H9 (cell line): ENCODE data around the gene CD47. TPM values are rescaled to one million over a fixed set of nuclear protein-coding genes. Genes with fewer than 3 reads are reported as not detected.

Source experiments
- DNase-seq: peaks from one replicate; pipeline ENCODE4 v3.0.0-alpha.2; 2017
- H2AFZ ChIP-seq: one replicate; pipeline ENCODE4 v1.6.1; 2013; ENCODE audit warnings: mild to moderate bottlenecking, low read length, control low read depth, moderate library complexity
- H2AK5ac ChIP-seq: 2 replicates; pipeline ENCODE4 v1.6.1; 2013; ENCODE audit warnings: low read length, control low read depth, mixed read lengths; ENCODE audit not compliant: insufficient read length
- H2BK120ac ChIP-seq: one replicate; pipeline ENCODE4 v1.6.1; 2013; ENCODE audit warnings: low read depth, mild to moderate bottlenecking, low read length, control low read depth, inconsistent platforms; ENCODE audit not compliant: poor library complexity, severe bottlenecking
- H2BK12ac ChIP-seq: 2 replicates; pipeline ENCODE4 v1.6.1; 2013; ENCODE audit warnings: low read length, control low read depth, mixed read lengths, low read depth; ENCODE audit not compliant: insufficient read length
- H2BK15ac ChIP-seq: 2 replicates; pipeline ENCODE4 v1.6.1; 2013; ENCODE audit warnings: low read depth, low read length, control low read depth
- H2BK20ac ChIP-seq: one replicate; pipeline ENCODE4 v1.6.1; 2013; ENCODE audit warnings: low read depth, mild to moderate bottlenecking, low read length, control low read depth, inconsistent platforms; ENCODE audit not compliant: poor library complexity, severe bottlenecking
- H2BK5ac ChIP-seq: 2 replicates; pipeline ENCODE4 v1.6.1; 2013; ENCODE audit warnings: low read length, control low read depth, mixed read lengths; ENCODE audit not compliant: insufficient read length
- H3K14ac ChIP-seq: 2 replicates; pipeline ENCODE4 v1.6.1; 2013; ENCODE audit warnings: low read length, control low read depth; ENCODE audit not compliant: insufficient read depth
- H3K18ac ChIP-seq: 2 replicates; pipeline ENCODE4 v1.6.1; 2013; ENCODE audit warnings: low read depth, mild to moderate bottlenecking, mixed read lengths, low read length, control low read depth; ENCODE audit not compliant: insufficient read length
- H3K23ac ChIP-seq: 2 replicates; pipeline ENCODE4 v1.6.1; 2013; ENCODE audit warnings: low read length, control low read depth, mixed read lengths, low read depth; ENCODE audit not compliant: insufficient read length
- H3K23me2 ChIP-seq: 2 replicates; pipeline ENCODE4 v1.6.1; 2013; ENCODE audit warnings: low read depth, mild to moderate bottlenecking, mixed read lengths, low read length, control low read depth; ENCODE audit not compliant: insufficient read length, poor library complexity, severe bottlenecking
- H3K27ac ChIP-seq: 2 replicates; pipeline ENCODE4 v1.5.1; 2013; ENCODE audit warnings: low read length, control low read depth, mixed read lengths, low read depth; ENCODE audit not compliant: insufficient read length
- H3K27me3 ChIP-seq: 2 replicates; pipeline ENCODE4 v1.6.1; 2013; ENCODE audit warnings: low read length, control low read depth, inconsistent platforms; ENCODE audit not compliant: insufficient read depth
- H3K4ac ChIP-seq: 2 replicates; pipeline ENCODE4 v1.6.1; 2013; ENCODE audit warnings: low read depth, mild to moderate bottlenecking, control low read depth, inconsistent platforms, low read length, moderate library complexity
- H3K4me1 ChIP-seq: 2 replicates; pipeline ENCODE4 v1.6.1; 2013; ENCODE audit warnings: low read length, control low read depth, inconsistent platforms; ENCODE audit not compliant: insufficient read depth
- H3K4me2 ChIP-seq: 2 replicates; pipeline ENCODE4 v1.6.1; 2013; ENCODE audit warnings: low read length, control low read depth, mixed read lengths; ENCODE audit not compliant: insufficient read length, insufficient read depth
- H3K56ac ChIP-seq: 2 replicates; pipeline ENCODE4 v1.6.1; 2013; ENCODE audit warnings: low read depth, mild to moderate bottlenecking, mixed read lengths, low read length, control low read depth; ENCODE audit not compliant: insufficient read length
- H3K79me1 ChIP-seq: 2 replicates; pipeline ENCODE4 v1.6.1; 2013; ENCODE audit warnings: low read depth, mild to moderate bottlenecking, moderate library complexity, low read length, control low read depth, inconsistent platforms; ENCODE audit not compliant: insufficient read depth, poor library complexity, severe bottlenecking
- H3K79me2 ChIP-seq: 2 replicates; pipeline ENCODE4 v1.6.1; 2013; ENCODE audit warnings: low read length, control low read depth, inconsistent platforms; ENCODE audit not compliant: insufficient read depth
- H3K9ac ChIP-seq: 2 replicates; pipeline ENCODE4 v1.6.1; 2013; ENCODE audit warnings: low read length, control low read depth, mixed read lengths; ENCODE audit not compliant: insufficient read length; ENCODE audit errors: extremely low read depth
- H3K9me3 ChIP-seq: one replicate; pipeline ENCODE4 v1.6.1; 2013; ENCODE audit warnings: low read depth, low read length, inconsistent platforms; ENCODE audit not compliant: control insufficient read depth
- H3T11ph ChIP-seq: one replicate; pipeline ENCODE4 v1.6.1; 2013; ENCODE audit warnings: mild to moderate bottlenecking, low read length, control low read depth, inconsistent platforms
- H4K20me1 ChIP-seq: one replicate; pipeline ENCODE4 v1.6.1; 2013; ENCODE audit not compliant: control insufficient read depth, insufficient read length, insufficient read depth
- H4K5ac ChIP-seq: 2 replicates; pipeline ENCODE4 v1.6.1; 2013; ENCODE audit warnings: low read depth, mild to moderate bottlenecking, mixed read lengths, low read length, control low read depth; ENCODE audit not compliant: insufficient read length
- H4K8ac ChIP-seq: replicated peaks from 2 replicates; pipeline ENCODE4 v1.6.1; 2013; ENCODE audit warnings: low read length, control low read depth, mixed read lengths, low read depth; ENCODE audit not compliant: insufficient read length
- H4K91ac ChIP-seq: 2 replicates; pipeline ENCODE4 v1.6.1; 2013; ENCODE audit warnings: low read depth, mild to moderate bottlenecking, moderate library complexity, mixed read lengths, low read length, control low read depth; ENCODE audit not compliant: insufficient read length
- H3K27ac Mint-ChIP-seq, 3 experiments: 2 replicates in 2 of 3; 3 replicates in 1 of 3; pipeline ENCODE4 v1.8.0; 2020 to 2021; ENCODE audit warnings: mixed read lengths in 3 of 3, mild to moderate bottlenecking in 1 of 3, moderate library complexity in 1 of 3
- H3K27me3 Mint-ChIP-seq: 2 replicates; pipeline ENCODE4 v1.8.0; 2021; ENCODE audit warnings: low read depth, mild to moderate bottlenecking, moderate library complexity, mixed read lengths
- H3K36me3 Mint-ChIP-seq, 3 experiments: 2 replicates in 2 of 3; 3 replicates in 1 of 3; pipeline ENCODE4 v1.8.0; 2020 to 2021; ENCODE audit warnings: low read depth in 3 of 3, mixed read lengths in 3 of 3; ENCODE audit not compliant: insufficient read depth in 1 of 3
- H3K4me1 Mint-ChIP-seq, 2 experiments: 2 replicates each; pipeline ENCODE4 v1.8.0; 2020; ENCODE audit warnings: mixed read lengths in 2 of 2
- H3K4me3 Mint-ChIP-seq, 2 experiments: 2 replicates in 1 of 2; 3 replicates in 1 of 2; pipeline ENCODE4 v1.8.0; 2020 to 2021; ENCODE audit warnings: mild to moderate bottlenecking in 2 of 2, mixed read lengths in 2 of 2, moderate library complexity in 1 of 2
- H3K9me3 Mint-ChIP-seq, 2 experiments: 2 replicates in 1 of 2; 3 replicates in 1 of 2; pipeline ENCODE4 v1.8.0; 2020; ENCODE audit warnings: mild to moderate bottlenecking in 2 of 2, mixed read lengths in 2 of 2, moderate library complexity in 1 of 2
- CTCF ChIP-seq: fragments of 200-600 bp; sonication (generic); conservative IDR thresholded peaks from 3 replicates; pipeline ENCODE4 v1.8.0; 2021; ENCODE audit warnings: antibody characterized with exemption, mild to moderate bottlenecking
- WGBS: extraction: QIAGEN DNeasy Blood & Tissue Kit; methylation state at CpG from one replicate; pipeline ENCODE4 v1.1.7; 2013; ENCODE audit warnings: missing lambda C conversion rate, low lambda C conversion rate, mixed read lengths; ENCODE audit not compliant: insufficient read length; ENCODE audit errors: extremely low coverage; 5-methylcytosine and 5-hydroxymethylcytosine counted together
- total RNA-seq: library from RNA; stranded (reverse); gene quantifications from 2 replicates; pipeline ENCODE4 v1.2.1, GENCODE V29; 2021

CD47 gene
- total RNA-seq, 1 experiment from 2014 or later, result 15.4 TPM

- no peak overlapping the region for H2AFZ ChIP-seq
- no peak overlapping the region for H2BK20ac ChIP-seq
- H4K8ac ChIP-seq, result no peak overlapping the region
- H4K5ac ChIP-seq, result no peak overlapping the region
- H3K9me3 ChIP-seq, result no peaks in the 10 kb centered on the region
- H3K79me2 ChIP-seq, result no peaks in the 10 kb centered on the region
- Mint-ChIP-seq H3K27ac (no peak overlapping the region), H3K9me3 (no peaks in the 10 kb centered on the region), H3K27me3 (peaks cover 2% of the 10 kb centered on the region), H3K4me1 (peaks cover 17 to 20% of the 10 kb centered on the region in 2 experiments), H3K4me3 (no peak overlapping the region), H3K36me3 (peaks cover 0 to under 1% (median 0%) of the 10 kb centered on the region in 3 experiments; a peak in 1 of 7 replicates)
- H3K14ac ChIP-seq, result no peak overlapping the region
- no peaks in the 10 kb centered on the region for H3K79me1 ChIP-seq
- no peaks in the 10 kb centered on the region for H3K27me3 ChIP-seq
- H4K20me1 ChIP-seq, result no peaks in the 10 kb centered on the region
- no peak overlapping the region for H2BK5ac ChIP-seq
- no peaks in the 10 kb centered on the region for H3K4me1 ChIP-seq
- H2BK120ac ChIP-seq, result no peak overlapping the region
- no peak for DNase-seq
- no peak overlapping the region for H2BK12ac ChIP-seq
- no peaks in the 10 kb centered on the region for H3K23me2 ChIP-seq
- H4K91ac ChIP-seq, result no peak overlapping the region
- H3K56ac ChIP-seq, result no peak overlapping the region
- H3K9ac ChIP-seq, result no peak overlapping the region
- WGBS, result no CpG with 5 or more reads among the region's 4 CpGs
- TF ChIP-seq CTCF, result no peak
- H3K23ac ChIP-seq, result no peak overlapping the region
- no peak overlapping the region for H3T11ph ChIP-seq
- H3K4ac ChIP-seq, result no peak overlapping the region
- H2BK15ac ChIP-seq, result no peak overlapping the region
- no peak overlapping the region for H3K4me2 ChIP-seq
- no peak overlapping the region for H3K27ac ChIP-seq
- H2AK5ac ChIP-seq, result no peak overlapping the region
- no peak overlapping the region for H3K18ac ChIP-seq
These were observed 95.7 kb downstream of the CD47 start for GRCh38 chr3:107994956-107995715.
